NCI-H2107 (cell line): ENCODE results near the gene CERK.
A peak's percentile ranks its signal among the peaks of the same experiment; 100 is the strongest.
"Not testable (repeated sequence)": the region's sequence is repeated elsewhere in the genome, so short reads cannot be mapped to it uniquely, and the experiment has no call there.

Experiments
- DNase-seq: peaks from one replicate; lab custom pipeline; 2025; lab: John Stamatoyannopoulos, UW

The CERK gene, protein sequence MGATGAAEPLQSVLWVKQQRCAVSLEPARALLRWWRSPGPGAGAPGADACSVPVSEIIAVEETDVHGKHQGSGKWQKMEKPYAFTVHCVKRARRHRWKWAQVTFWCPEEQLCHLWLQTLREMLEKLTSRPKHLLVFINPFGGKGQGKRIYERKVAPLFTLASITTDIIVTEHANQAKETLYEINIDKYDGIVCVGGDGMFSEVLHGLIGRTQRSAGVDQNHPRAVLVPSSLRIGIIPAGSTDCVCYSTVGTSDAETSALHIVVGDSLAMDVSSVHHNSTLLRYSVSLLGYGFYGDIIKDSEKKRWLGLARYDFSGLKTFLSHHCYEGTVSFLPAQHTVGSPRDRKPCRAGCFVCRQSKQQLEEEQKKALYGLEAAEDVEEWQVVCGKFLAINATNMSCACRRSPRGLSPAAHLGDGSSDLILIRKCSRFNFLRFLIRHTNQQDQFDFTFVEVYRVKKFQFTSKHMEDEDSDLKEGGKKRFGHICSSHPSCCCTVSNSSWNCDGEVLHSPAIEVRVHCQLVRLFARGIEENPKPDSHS

DNA sequence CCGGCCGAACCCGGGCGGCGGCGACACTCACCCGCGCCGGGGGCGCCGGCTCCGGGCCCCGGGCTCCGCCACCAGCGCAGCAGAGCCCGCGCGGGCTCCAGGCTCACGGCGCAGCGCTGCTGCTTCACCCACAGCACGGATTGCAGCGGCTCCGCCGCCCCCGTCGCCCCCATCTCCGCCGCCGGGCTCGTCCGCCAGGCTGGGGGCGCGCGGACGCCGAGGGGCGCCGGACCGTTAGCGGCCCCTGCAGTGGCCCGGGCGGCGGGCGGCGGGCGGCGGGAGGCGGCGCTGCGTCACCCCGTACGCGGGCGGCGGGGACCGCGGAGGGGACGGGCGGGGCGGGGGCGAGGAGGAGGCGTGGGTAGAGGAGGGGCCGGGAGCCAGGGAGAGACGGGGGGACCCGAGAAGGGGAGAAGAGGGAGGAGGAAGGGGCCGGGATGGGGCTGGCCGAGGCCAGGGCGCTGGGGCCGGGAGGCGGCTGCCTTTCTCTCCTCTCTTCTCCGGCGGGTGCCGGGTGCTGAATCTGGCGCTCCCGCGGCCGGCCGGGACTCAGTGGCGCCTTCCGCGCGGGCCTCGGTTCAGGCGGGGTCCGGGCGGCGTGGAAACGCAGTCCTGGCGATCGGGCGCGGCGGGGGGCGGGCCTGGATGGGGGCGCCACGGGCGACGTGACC is at the start of gene CERK:
Gene CERK, minus strand, starts transcription at position 277 of the 671 bp plus-strand sequence. Its CDS starts 104 bp downstream, at position 173.
- DNase-seq: peak; percentile 19

DNA sequence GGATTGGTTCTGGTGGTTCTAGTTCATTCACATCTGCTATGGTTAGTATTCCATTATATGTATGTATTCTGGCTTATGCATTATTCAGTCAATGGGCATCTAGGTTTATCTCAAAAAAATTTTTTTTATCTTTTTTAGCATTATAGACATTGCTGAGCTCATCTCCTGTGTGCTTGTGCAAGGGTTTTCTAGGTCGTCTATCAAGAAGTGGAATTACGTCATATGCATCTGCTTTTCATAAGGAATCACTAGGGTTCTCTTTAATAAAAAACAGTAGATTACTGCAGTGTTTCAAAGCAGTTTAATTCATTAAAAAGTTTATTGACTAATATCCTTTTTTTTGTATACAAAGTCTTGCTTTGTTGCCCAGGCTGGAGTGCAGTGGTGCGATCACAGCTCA is 45.7 kb upstream of the CERK start:
- DNase-seq: no peak

DNA sequence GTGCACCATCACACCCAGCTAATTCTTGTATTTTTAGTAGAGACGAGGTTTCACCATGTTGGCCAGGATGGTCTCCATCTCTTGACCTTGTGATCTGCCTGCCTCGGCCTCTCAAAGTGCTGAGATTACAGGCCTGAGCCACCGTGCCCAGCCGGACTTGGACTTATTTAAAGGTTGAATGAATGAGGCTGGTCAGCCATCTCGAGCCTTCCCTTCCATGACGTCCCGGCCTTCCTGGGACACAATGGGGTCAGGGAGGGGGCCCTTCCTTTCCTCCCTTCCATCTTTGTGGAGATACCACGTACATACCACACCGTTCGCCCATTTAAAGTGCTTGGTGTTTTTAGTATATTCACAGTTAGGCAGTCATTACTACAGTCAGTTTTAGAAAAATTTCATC is 44.1 kb upstream of the CERK start:
- DNase-seq: not testable (repeated sequence)

DNA sequence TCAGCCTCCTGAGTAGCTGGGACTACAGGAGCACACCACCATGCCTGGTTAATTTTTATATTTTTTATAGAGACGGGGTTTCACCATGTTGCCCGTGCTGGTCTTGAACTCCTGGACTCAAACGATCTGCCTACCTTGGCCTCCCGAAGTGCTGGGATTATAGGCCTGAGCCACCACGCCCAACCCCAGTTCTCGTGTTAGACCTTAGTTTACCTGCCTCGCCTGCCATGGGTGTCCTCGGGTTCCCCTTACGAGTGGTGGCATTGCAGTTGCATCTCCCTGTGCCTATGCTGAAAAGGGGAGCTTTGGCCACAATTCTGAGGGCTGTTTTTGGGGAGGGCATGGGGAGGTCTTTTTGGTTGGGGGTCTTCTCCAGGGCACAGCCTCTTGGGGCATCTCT is 43.2 kb upstream of the CERK start:
- no peak for DNase-seq

DNA sequence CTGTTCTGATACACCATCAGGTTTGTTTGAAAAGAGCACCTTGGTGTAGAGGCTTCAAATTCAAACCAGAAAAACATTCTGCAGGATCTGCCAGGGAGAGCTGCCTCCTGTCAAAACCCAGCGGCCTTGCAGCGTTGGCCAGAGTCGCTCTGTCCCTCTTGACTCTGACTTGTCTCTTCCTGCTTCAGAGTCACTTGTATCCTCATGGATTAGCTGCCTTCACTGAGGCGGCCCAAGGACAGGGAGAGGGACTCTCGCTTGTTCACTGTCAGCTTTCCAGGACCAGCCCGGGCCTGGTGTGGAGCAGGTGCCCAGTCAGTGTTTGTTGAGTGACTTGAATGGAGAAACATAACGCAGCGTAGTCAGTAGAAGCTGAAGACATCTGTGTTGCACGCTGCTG is 42.4 kb upstream of the CERK start:
- DNase-seq: no peak

DNA sequence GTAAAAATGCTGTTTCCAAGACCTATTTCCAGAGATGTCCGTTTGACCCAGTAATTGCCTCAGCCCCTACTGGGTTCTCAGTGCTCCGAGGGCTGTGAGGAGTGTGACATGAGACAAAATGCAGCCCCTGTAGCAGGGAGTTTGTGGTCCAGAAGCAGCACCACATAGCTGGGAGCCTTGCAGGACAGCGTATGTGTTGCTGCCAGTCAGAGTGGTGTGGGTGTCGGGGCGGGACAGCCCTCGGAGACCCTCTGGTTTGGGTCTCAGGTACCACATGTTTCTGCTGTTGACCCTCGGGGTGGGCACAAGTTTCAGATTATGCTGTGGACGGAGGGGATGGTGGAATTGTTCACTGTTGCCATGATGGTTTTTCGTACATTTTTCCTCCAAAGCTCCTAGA is 41.6 kb upstream of the CERK start:
- no peak for DNase-seq

DNA sequence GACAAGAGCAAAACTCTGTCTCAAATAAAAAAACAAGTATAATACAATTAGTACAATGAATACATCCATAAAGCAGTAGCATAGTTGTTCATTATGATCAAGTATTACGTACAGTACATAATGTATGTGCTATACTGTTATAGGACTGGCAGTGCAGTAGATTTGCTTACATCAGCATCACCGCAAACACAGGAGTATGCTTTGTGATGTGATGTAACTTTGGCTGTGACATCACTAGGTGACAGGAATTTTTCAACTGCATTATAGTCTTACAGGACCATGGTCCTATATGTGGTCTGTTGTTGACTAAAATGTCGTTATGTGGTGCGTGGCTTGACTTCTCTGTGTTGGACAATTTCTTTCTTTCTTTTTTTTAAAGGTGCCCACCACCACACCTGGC is 41.0 kb upstream of the CERK start:
- no peak for DNase-seq

DNA sequence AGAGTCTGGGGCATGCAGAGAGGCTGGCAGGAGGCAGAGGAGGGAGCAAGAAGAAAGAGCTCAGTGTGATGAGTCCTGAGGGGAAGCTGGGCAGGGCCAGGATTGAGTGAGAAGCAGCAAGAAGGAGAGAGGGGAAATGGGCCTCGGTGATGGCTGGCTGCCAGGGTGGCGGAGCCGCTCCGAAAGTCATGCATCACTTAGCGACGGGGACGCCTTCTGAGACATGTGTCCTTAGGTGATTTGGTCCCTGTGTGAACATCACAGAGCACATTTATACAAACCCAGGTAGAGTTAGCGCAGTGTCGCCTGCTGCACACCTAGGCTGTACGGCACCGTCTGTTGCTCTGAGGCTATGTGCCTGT is 39.5 kb upstream of the CERK start:
- no peak for DNase-seq

DNA sequence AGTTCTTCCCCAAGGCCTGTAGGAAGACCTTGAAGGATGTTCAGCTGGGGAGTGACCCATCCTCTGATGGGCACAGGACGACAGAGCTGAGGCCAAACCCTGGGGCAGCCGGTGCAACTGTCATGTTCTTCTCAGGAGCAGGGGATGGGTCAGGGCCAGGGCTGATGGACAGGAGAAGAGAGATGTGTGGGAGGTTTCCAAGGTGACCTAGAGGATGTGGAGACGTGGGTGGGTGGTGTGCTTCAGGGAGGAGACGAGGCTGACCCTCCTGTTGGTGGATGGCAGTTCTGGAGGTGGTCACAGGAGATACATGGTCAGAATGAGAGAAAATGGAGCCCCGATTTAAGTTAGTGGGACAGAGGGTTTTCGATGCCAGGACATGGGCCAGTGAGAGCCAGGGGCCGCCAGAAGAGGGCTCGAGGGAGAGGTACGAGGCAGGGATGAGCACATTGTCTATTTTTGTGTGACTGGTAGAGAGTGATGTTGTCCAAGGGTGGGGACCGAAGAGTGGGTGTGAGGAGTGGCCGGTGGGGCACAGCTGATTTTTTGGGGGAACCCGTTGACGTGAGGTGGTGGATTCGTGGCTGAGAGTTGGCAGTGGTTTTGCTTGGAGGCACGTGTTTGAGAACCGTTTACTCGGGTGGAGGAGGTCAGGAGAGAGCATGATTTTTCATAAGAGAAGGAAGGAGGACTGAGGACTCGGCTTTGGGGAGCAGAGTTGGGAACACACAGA is 39.0 kb upstream of the CERK start:
- DNase-seq: no peak

DNA sequence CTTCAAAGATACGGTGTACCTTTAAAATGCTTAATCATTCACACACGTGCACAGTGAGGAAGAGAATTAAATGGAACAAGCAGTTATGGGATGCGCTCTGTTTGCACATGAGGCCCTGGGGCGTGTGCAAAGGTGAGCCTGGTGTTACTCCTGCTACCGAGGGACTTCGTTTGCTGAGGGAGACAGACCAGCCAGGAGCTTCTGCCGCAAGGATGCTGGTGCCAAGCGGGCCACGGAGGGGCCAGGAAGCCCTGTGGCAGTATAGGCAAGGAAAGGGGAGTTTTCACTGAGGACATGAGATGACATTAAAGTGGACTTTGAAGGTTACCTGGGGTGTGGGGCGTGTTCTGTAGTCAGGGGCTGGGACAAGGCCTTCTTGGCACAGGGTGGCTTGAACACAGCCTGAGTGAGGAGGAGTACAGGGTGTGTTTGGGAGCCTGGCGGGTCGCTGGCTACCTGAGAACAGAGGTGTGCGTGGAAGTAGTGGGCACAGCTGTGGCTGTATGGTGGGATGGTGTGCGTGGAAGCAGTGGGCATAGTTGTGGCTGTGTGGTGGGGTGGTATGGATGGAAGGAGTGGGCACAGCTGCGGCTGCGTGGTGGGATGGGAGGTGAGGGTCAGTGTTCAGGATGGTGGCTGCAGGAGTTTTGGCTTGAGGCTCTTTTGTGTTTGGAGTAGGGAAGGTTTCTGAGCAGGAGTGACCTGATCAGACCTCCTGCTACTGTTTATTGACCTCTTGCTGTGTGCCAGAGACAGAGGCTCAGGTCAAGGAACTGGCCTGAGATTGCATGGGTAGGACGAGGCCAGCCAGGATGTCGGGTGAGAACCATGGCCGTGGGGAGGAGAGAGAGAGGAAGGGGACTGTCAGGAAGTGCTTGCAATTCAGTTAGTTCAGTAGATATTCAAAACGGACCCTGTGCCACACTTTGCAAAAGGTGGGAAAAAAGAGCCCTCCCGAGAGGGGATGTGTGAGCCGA is 38.1 kb upstream of the CERK start:
- DNase-seq: no peak

DNA sequence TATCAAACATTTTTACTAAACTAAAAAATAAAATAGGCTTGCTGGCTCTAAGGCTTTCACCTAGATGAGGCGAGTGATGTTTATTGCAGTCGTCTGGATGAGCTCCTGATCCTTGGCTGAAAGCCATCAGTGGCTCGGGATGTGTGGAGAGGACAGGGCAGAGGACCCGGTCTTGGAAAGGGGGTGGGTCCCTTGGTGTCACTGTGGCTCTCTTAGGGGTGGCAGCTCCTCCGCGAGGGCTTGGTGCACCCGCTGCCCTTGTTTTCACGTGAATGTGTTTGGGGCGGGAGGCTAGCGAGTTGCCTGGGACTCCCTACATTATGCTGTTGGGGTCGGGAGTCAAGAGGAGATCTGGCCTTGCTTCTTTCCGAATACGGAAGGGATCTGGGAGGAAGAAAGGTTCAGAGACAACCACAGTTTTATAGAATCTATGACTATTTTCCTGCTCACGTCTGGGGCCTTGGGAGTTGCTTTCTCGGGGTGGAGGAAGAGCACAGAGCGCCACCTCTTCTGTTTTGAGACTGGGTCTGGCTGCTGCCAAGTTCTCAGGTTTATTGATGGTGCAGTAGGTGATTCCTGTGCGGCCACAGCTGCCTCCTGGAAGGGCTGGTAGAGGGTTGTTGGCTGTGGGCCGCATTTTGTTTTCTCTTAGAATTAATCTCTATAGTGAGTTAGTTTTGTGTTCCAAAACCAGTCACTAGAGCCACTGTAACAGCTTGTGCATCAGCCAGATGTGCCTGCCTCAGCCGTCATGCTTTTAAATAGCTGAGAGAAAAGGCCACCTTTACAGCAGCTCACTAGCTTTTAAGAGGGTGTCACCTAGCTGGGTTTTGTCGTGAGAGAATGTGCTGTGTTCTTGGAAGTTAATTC is 37.2 kb upstream of the CERK start:
- DNase-seq: no peak

DNA sequence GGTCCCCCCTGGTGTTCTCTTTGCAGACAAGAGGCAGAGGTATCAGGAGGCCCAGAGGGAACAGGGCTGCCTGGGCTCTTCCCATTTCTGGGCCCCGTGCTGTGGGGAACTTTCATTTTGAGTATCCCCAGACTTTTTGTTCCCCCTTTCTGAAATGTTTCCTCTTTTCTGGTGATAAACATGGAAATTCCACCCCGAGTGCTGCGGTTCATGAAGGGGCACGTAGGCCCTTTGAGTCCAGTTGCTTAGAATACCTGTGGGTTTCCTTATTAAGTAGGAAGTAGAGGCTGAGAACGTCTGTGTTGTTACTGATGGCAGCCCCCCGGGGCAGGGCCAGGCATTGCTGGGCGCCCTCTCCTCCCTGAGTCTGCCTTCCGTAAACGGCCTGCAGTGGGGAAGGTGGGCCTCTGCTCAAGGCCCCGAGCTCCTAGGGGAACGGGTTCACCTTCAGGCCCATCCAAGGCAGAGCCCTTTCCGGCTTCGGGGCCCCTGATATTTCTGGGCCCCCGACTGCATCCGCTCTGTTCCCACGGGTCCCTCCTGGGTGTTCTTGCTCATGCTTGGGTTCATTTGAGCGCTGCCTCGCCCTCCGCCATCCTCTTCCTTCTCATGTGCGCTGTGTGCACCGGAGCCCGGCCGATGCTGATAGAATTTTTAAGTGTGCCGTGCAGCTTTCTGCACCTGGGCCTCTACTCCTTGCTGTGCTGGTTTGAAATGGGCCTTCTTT is 36.4 kb upstream of the CERK start:
- DNase-seq: no peak

DNA sequence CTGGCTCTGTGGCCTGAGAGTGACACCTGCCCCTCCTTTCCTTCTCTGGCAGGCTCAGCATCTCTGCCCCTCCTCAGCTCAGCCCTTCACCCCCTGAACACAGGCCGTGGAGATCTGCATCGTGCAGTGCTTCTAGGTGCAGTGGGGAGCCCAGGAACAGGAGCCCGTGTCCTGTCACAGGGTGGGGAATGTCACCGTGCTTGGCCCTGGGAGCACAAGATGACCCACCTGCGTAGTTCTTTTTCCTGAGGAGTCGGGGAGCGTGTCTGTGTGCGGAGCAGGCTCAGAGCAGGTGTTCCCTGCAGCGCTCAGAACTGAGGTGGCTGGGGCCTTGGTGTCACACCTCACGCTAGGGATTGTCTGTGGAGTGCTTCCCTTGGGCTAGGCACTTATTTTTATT is 35.0 kb upstream of the CERK start:
- DNase-seq: no peak

DNA sequence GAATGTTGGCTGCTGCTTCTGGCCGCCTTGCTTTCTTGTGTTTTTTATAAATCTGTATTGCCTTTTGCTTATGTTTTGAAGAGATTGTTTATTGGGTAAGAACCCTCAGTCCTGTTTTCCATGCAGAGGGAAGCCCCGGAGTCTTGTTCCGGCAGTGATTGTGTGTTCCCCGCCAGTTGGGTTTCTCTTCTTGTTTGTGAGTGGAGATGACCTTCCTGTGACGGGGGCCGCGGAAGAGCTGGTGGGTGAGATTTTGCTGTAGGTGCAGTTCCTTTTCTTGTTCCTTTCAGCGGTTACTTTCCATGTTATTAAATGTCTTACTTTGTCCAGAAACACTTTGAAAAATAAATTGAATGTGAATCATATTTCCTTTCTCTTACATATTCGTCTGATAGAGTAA is 32.7 kb upstream of the CERK start:
- DNase-seq: no peak

DNA sequence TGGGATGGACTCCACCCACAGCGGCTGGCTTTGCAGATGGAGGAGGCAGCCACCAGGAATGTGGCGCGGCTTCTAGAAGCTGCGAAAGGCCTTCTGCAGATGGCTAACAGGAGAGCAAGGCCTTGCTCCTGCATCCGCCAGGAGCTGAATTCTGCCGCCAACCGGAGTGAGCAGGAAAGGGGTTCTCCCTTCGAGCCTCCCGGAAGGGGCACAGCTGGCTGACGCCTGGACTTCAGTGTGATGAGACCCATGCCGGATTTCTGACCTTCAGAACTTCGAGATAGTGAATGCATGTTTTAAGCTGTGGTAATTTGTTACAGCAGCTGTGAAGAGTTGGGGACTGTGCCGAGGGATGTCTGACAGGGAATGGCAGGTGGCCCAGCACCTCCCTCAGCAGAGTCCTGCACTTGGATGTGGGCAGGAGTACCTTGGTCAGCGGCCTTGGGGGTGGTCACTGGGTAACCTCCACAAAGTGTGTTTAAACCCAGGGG is 32.1 kb upstream of the CERK start:
- no peak for DNase-seq

DNA sequence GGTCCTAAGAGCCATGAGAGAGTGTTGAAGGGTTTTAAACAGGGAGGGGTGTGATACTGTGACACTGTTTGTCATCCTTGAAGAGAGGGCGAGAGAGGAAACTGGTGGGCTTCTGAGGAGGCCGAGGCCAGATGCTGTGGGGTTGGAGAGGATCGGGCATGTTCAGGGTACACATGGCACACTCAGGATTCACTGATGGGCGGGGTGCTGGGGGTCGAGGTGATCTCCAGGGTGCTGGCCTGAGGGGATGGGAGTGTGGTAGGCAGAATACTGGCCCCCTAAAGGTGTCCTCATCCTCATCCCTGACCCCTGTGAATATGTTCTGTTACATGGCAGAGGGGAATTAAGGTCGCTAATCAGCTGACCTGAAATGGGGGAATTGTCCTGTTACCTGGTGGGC is 31.7 kb upstream of the CERK start:
- DNase-seq: no peak

DNA sequence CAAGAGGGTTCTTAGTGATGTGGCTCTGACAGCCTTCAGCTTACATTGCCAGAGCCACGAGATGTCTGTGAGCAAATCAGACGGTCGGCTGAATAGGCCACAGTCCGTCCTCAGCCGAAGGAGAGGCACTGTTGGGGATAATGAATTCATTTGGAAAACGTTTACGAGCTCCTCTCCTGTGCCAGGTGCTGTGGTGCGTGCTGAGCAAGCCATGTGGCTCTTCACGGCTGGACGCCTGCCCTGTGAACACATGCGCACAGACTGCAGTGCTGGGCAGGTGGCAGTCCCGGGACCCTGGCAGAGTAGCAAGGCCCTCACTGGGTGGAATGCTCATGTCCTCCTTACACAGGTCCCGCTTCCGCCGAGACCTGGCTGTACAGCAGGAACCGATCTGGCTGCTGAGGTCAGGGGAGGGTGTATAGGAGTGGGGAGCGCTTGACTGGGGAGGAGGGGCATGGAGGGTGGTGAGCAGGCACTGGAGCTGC is 31.2 kb upstream of the CERK start:
- peak; percentile 58 for DNase-seq

DNA sequence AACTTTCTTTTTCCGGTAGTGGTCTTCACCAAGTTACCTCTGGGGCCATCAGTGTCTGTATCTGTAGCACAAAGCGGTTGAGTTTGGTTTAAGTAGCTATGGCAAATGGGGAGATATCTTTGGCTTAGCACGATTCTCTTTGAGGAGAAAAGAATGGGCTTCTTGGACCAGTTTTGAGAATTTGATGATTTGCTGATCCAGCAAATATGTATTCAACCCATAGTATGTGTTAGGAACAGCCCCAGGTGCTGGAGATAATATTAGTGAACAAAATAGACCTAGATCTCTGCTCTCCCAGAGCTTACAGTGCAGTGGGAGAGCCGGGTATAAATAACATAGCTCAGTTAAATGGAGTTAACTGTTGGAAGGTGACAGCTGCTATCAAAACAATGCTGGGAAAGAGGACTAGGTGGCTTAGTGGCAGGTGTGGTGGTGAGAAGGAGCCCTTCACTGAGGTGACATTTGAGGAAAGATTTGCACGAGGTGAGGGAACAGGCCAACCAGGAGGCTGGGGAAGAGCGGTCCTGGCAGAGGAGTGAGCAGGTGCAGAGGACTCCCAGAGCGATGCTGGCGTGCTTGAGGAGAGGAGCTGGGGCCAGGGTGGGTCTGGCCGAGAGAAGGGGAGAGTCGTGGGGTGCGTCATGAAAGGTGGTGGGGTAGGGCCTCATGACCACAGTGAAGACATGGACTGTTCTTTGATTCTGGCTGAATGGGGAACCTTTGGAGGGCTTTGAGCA is 29.4 kb upstream of the CERK start:
- DNase-seq: peak; percentile 55

DNA sequence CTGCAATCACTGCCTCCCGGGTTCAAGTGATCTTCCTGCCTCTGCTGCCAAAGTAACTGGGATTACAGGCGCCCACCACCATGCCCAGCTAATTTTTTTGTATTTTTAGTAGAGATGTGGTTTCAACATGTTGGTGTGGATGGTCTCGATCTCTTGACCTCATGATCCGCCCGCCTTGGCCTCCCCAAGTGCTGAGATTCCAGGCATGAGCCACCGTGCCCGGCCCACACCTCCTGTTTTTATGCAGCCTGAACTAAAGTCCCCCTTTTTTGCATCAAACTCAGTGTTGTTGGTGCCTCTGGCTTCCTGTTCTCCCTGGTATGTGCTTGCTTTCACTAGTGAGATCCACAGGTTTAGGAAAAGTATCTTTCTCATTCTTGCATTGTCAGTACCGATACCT is 28.6 kb upstream of the CERK start:
- DNase-seq: no peak
